ES-I3 (cell line): ENCODE data around the gene FBXO22.
"Not testable (repeated sequence)": the region's sequence is repeated elsewhere in the genome, so short reads cannot be mapped to it uniquely, and the experiment has no call there.

Experiments used
- H3K36me3 ChIP-seq: 2 replicates; pipeline ENCODE4 v1.6.1; 2013; ENCODE audit warnings: mild to moderate bottlenecking, low read length, control low read depth, moderate library complexity; ENCODE audit not compliant: insufficient read depth
- H3K4me1 ChIP-seq: 2 replicates; pipeline ENCODE4 v1.6.1; 2013; ENCODE audit warnings: mild to moderate bottlenecking, control low read depth, low read length; ENCODE audit not compliant: insufficient read depth
- H3K9ac ChIP-seq: 2 replicates; pipeline ENCODE4 v1.6.1; 2013; ENCODE audit warnings: low read depth, mild to moderate bottlenecking, low read length, moderate library complexity
- H3K9me3 ChIP-seq: 2 replicates; pipeline ENCODE4 v1.6.1; 2013; ENCODE audit warnings: mild to moderate bottlenecking, low read length, moderate library complexity; ENCODE audit not compliant: control insufficient read depth, insufficient read depth

The FBXO22 gene

GRCh38 chr15:75981149-75981815 is 77.6 kb downstream of the FBXO22 start:
- H3K9ac ChIP-seq: no peak overlapping the region
- H3K4me1 ChIP-seq: no peaks in the 10 kb centered on the region
- H3K36me3 ChIP-seq: no peaks in the 10 kb centered on the region
- 0 out of 2 replicates have a peak, but pooled peaks cover 4% of the 10 kb centered on the region for H3K9me3 ChIP-seq

GRCh38 chr15:75982468-75982867 is 78.8 kb downstream of the FBXO22 start:
- H3K9me3 ChIP-seq: no peaks in the 10 kb centered on the region

GRCh38 chr15:75984706-75985105 is 81.0 kb downstream of the FBXO22 start:
- not testable (repeated sequence) for H3K36me3 ChIP-seq, H3K9me3 ChIP-seq, H3K4me1 ChIP-seq, H3K9ac ChIP-seq

More at GRCh38 chr15:75982468-75982867, 78.8 kb downstream of the FBXO22 start:
- H3K9ac ChIP-seq: no peak overlapping the region
- H3K36me3 ChIP-seq: no peaks in the 10 kb centered on the region
- H3K4me1 ChIP-seq: no peaks in the 10 kb centered on the region

GRCh38 chr15:75985971-75986370 is 82.3 kb downstream of the FBXO22 start:
- Histone ChIP-seq H3K9ac (no peak overlapping the region), H3K9me3 (no peaks in the 10 kb centered on the region), H3K4me1 (no peaks in the 10 kb centered on the region), H3K36me3 (no peaks in the 10 kb centered on the region)

GRCh38 chr15:75989045-75989444 is 85.4 kb downstream of the FBXO22 start:
- no peak overlapping the region for H3K9ac ChIP-seq
- H3K4me1 ChIP-seq: no peaks in the 10 kb centered on the region
- no peaks in the 10 kb centered on the region for H3K9me3 ChIP-seq
- no peaks in the 10 kb centered on the region for H3K36me3 ChIP-seq

- no peak overlapping the region for H3K9ac ChIP-seq
- H3K9me3 ChIP-seq: no peaks in the 10 kb centered on the region
- no peaks in the 10 kb centered on the region for H3K36me3 ChIP-seq
- H3K4me1 ChIP-seq: no peaks in the 10 kb centered on the region
These were observed 86.2 kb downstream of the FBXO22 start for GRCh38 chr15:75989875-75990274.
